ENCODE results near the gene STXBP4. TPM values are rescaled to one million over a fixed set of nuclear protein-coding genes. Genes with fewer than 3 reads are reported as not detected.

Gene STXBP4
- total and polyA plus RNA-seq, 2 donors from 2014 or later: 4.5 to 20.2 TPM

GRCh38 chr17:54996441-54996840 is 27.9 kb downstream of the STXBP4 start:
- H3K27ac ChIP-seq (ENCODE audit: low read depth in 2 of 2, low read length in 2 of 2): no peak overlapping the region
- no peak overlapping the region for H3K4me3 ChIP-seq (ENCODE audit: low read length in 3 of 3)
- DNase-seq: no peak
- H3K9me3 ChIP-seq (ENCODE audit: control insufficient read depth in 2 of 3, insufficient read depth in 1 of 3, low read length in 3 of 3): no peaks in the 10 kb centered on the region
- intact Hi-C loops (cut with DNase I): loop anchor here (10.0 kb wide), 1 partner anchor 518 kb away; the partner anchor contains the start of gene SMIM36
- peaks cover 0 to 6% (median 0%) of the 10 kb centered on the region in 3 donors for H3K36me3 ChIP-seq (ENCODE audit: control insufficient read depth in 2 of 3, insufficient read depth in 3 of 3, low read length in 3 of 3)
- no peak for FAIRE-seq
- H3K9ac ChIP-seq (ENCODE audit: low read length in 3 of 3): no peak overlapping the region
- no peaks in the 10 kb centered on the region for H3K27me3 ChIP-seq (ENCODE audit: control insufficient read depth, insufficient read depth, low read length)
- no peaks in the 10 kb centered on the region for H3K4me1 ChIP-seq (ENCODE audit: control insufficient read depth in 2 of 3, insufficient read depth in 2 of 3, low read depth in 1 of 3, low read length in 3 of 3)
- TF ChIP-seq CTCF (IDR thresholded peaks at IDR 0.05; ENCODE audit: borderline replicate concordance, extremely low read depth, insufficient read depth): no peak

GRCh38 chr17:55002458-55002857 is 33.9 kb downstream of the STXBP4 start:
- Histone ChIP-seq H3K27ac (ENCODE audit: low read depth in 2 of 2, low read length in 2 of 2) (no peak overlapping the region), H3K4me1 (ENCODE audit: control insufficient read depth in 2 of 3, insufficient read depth in 2 of 3, low read depth in 1 of 3, low read length in 3 of 3) (no peaks in the 10 kb centered on the region), H3K9ac (ENCODE audit: low read length in 3 of 3) (no peak overlapping the region), H3K9me3 (ENCODE audit: control insufficient read depth in 2 of 3, insufficient read depth in 1 of 3, low read length in 3 of 3) (no peaks in the 10 kb centered on the region), H3K27me3 (ENCODE audit: control insufficient read depth, insufficient read depth, low read length) (no peaks in the 10 kb centered on the region), H3K4me3 (ENCODE audit: low read length in 3 of 3) (no peak overlapping the region), H3K36me3 (ENCODE audit: control insufficient read depth in 2 of 3, insufficient read depth in 3 of 3, low read length in 3 of 3) (no peaks in the 10 kb centered on the region)
- no peak for FAIRE-seq
- no peak for TF ChIP-seq CTCF (IDR thresholded peaks at IDR 0.05; ENCODE audit: borderline replicate concordance, extremely low read depth, insufficient read depth)
- intact Hi-C loops (cut with DNase I): no loop called here
- no peak for DNase-seq

- TF ChIP-seq CTCF (IDR thresholded peaks at IDR 0.05; ENCODE audit: borderline replicate concordance, extremely low read depth, insufficient read depth): no peak
- H3K4me1 ChIP-seq (ENCODE audit: control insufficient read depth in 2 of 3, insufficient read depth in 2 of 3, low read depth in 1 of 3, low read length in 3 of 3): no peaks in the 10 kb centered on the region
- H3K27me3 ChIP-seq (ENCODE audit: control insufficient read depth, insufficient read depth, low read length): no peaks in the 10 kb centered on the region
- no peaks in the 10 kb centered on the region for H3K36me3 ChIP-seq (ENCODE audit: control insufficient read depth in 2 of 3, insufficient read depth in 3 of 3, low read length in 3 of 3)
- no peak for FAIRE-seq
- no peak for DNase-seq
- H3K9ac ChIP-seq (ENCODE audit: low read length in 3 of 3): no peak overlapping the region
- H3K9me3 ChIP-seq (ENCODE audit: control insufficient read depth in 2 of 3, insufficient read depth in 1 of 3, low read length in 3 of 3): no peaks in the 10 kb centered on the region
- no peak overlapping the region for H3K4me3 ChIP-seq (ENCODE audit: low read length in 3 of 3)
- H3K27ac ChIP-seq (ENCODE audit: low read depth in 2 of 2, low read length in 2 of 2): no peak overlapping the region
- intact Hi-C loops (cut with DNase I): no loop called here
Measured at GRCh38 chr17:55004484-55004883, 35.9 kb downstream of the STXBP4 start.

- no peak overlapping the region for H3K9ac ChIP-seq (ENCODE audit: low read length in 3 of 3)
- H3K27me3 ChIP-seq (ENCODE audit: control insufficient read depth, insufficient read depth, low read length): no peaks in the 10 kb centered on the region
- no peaks in the 10 kb centered on the region for H3K4me1 ChIP-seq (ENCODE audit: control insufficient read depth in 2 of 3, insufficient read depth in 2 of 3, low read depth in 1 of 3, low read length in 3 of 3)
- TF ChIP-seq CTCF (IDR thresholded peaks at IDR 0.05; ENCODE audit: borderline replicate concordance, extremely low read depth, insufficient read depth): peak; percentile 24
- FAIRE-seq: no peak
- intact Hi-C loops (cut with DNase I): no loop called here
- H3K27ac ChIP-seq (ENCODE audit: low read depth in 2 of 2, low read length in 2 of 2): no peak overlapping the region
- H3K36me3 ChIP-seq (ENCODE audit: control insufficient read depth in 2 of 3, insufficient read depth in 3 of 3, low read length in 3 of 3): no peaks in the 10 kb centered on the region
- no peaks in the 10 kb centered on the region for H3K9me3 ChIP-seq (ENCODE audit: control insufficient read depth in 2 of 3, insufficient read depth in 1 of 3, low read length in 3 of 3)
- no peak overlapping the region for H3K4me3 ChIP-seq (ENCODE audit: low read length in 3 of 3)
- peak in 1 of 5 donors; percentile 7 for DNase-seq
Measured at GRCh38 chr17:55005520-55005919, 37.0 kb downstream of the STXBP4 start.

All from kidney (tissue), 14 donors.